ENCODE measurements around the gene BASP1.
"Not testable (repeated sequence)": the region's sequence is repeated elsewhere in the genome, so short reads cannot be mapped to it uniquely, and the experiment has no call there.

Gene BASP1, protein sequence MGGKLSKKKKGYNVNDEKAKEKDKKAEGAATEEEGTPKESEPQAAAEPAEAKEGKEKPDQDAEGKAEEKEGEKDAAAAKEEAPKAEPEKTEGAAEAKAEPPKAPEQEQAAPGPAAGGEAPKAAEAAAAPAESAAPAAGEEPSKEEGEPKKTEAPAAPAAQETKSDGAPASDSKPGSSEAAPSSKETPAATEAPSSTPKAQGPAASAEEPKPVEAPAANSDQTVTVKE

DNA sequence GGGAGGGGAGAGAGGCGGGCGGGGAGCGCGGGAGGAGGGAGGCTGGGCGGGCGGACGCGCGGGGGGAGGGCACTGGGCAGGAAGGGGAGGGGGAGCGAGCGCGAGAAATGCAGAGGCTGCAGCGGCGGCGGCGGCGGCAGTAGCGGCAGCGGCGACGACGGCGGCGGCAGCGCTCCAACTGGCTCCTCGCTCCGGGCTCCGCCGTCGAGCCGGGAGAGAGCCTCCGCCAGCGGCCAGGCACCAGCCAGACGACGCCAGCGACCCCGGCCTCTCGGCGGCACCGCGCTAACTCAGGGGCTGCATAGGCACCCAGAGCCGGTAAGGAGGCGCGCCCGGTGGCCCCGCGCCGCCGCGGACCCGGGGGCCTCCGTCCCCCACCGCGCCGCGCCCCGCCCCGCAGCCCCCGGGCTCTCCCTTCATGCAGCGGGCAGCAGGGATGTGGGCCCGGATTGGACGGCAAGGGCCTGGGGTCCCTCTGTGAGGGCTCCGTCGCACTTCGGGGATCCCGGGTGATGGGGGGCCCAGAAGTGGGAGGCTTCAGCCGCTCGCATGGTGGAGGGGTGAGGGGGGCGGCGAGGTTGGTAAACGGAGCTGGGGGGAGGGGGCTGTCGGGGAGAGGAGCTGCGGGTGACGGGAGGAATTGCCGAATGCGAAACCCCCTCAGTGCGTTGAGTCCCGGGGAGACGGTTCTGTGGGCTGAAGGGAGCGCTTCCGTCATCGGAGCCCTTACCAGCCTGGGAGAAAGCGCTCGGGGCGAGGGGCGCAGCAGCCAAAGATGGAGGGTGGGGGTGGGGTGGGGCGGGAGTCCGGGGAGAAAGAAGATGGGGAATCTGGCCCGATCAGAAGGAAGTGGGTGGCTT lies at the start of gene BASP1:
BASP1 (plus strand) TSS at position 139 of the 860 bp plus-strand sequence. CDS start 57,586 bp downstream, outside the sequence.
- peak; percentile 83 for DNase-seq

DNA sequence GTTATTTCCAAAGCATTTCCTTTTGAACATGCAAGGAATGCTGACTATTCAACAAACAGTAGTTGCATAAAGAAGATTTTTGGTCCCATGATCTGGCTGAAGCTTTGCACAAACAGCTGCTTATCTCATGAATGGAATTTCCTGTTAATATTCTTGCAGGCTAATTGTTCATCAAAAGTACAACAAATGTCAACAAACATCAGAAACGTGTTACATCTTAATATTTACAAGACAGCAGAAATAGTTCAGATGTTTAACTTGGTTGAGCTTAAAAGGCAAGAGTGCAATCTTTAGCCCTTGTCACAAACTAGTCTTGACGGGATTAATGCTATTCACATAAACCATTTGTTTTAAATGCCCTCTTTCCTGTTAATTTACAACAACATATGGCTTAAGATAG lies 47.9 kb upstream of the BASP1 start:
- DNase-seq = no peak

DNA sequence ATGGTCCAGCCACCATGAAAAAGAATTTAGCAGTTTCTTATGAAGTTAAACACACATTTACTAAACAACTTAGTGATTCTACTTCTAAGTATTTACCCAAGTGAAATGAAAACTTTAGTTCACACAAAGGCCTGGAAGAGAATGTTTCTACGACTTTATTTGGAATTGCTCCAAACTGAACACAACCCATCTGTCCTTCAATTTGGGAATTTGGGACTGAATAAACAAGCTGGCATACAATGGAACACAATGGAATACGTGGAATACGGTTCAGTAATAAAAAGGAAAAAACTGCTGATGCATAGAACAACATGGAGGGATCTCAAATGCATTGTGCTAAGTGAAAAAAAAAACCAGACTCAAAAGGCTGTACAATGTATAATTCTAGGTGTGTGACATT lies 44.6 kb upstream of the BASP1 start:
- peak; percentile 38 for DNase-seq

DNA sequence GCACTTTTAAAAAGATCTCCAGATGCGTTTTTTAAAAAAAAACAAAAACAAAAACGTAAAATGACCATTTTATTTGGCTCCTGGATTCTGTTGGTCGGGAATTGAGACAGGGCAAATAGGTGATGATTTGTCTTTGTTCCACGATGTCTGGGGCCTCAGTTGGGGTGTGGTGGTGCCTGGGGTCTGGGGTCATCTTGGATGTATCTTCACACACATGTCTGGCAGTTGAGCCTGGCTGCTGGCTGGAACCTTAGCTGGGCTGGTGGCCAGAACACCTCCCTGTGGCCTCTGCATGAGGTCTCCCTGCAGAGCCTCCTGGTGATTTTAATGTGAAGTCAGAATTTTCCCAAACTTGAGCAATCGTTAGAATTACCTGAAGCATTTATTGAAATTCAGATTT lies 42.5 kb upstream of the BASP1 start:
- no peak for DNase-seq

DNA sequence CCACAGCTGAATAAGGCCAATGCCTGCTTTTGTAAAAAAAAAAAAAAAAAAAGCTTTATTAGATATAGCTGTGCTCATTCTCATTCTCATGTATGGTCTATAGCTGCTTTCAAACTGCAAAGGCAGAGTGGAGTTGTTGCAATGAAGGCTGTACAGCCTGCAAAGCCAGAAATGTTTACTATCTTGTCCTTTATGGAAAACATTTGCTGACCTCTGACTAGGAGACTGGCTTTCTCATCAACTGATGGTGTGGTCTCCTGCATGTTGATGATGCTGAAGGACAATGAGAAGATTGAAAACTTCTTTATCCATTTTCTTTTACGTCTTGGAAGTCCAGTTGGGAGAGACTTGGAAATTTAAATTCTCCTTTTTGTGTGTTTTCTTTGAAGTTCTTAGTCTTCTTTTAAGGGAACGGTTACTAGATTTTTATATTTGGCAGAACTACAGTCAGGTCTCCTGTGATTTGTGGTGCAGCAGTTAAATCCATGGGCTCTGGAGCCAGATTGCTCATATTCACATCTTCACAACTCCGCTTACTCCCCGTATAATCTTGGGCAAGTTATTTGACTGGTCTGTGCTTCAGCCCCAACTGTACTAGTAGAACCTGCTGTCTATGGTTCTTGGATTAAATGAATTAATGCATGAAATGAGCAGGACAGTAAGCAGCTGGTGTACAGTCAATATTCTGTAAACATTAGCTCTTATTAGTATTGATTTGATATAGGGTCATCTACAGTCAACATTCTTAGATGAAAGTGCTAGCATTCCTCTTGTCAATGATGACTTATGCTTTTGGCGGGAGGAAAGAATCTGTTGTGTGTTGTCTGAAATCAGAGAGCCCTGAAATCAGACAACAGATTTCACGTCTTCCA lies 39.7 kb upstream of the BASP1 start:
- no peak for DNase-seq

DNA sequence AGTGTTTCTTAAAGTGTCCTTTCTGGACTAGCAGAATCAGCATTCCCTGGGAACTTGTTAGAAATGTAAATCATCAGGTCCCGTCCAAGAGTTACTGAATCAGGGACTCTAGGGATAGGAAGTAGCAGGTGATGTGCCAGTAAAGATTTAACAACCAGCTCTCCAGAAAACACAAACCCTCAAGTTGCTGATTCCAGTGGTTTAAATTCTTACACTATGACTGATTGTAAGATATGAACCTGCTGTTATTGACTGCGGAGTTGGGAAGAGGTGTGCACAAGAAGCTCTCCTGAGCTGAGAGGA lies 39.1 kb upstream of the BASP1 start:
- no peak for DNase-seq

DNA sequence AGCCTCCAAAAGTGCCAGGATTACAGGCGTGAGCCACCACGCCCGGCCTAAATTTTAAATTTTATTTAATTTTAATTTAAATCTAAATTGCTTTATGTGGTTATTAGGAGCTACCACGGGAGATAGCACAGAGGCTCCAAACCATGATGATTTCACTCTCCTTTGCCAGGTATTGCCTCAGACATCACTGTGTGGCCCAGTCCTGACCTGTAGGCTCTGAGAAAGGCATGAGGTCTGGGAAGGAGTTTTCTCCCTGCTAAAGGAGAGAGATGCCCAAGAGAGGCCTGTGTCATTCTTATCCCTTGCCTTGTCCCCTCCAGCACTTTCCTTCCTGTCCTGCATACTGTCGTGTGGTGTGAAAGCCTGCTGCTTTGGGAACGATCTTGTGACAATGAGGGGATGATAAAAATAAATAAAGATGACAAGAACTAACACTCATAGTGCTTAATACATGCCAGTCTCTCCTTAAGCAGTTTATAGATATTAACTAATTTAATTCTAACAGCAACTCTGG lies 37.0 kb upstream of the BASP1 start:
- no peak for DNase-seq

DNA sequence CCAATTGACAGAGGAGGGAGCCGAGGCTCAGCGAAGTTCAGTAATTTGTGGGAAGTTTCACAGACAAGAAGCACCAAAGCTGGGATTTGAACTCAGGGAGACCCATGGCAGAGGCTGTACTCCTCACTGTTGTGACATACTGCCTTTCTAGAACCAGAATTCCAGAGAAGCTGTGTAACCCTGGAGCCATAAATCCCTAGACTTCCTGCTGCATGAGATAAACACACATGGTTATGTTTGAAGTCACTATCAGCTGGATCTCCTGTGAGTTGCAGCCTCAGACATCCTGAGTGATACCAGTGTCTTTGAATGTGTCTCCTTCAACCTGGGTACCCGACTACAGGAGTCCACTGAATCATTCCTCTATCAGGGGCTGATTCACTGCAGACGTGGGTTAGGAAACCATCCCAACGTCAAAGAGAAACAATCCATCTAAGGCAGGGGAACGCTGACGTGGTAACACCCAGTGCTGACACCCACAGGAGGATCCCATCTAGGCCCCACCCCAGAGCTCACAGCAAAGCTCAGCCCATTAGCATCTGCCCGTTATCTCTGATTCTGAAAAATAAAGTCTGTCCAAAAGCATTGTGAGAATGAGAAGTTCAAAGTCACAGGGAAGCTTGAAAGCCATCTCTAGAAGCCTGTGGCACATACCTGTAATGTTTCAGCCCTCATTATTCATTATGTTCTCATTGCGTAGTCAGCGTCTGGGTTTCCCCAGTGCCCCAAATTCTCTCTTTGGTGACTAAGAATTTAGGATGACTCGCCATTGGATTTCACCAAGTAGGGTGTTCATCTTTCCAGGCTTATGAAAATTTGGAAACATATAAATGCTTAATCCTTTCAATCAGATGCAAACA lies 36.3 kb upstream of the BASP1 start:
- no peak for DNase-seq

DNA sequence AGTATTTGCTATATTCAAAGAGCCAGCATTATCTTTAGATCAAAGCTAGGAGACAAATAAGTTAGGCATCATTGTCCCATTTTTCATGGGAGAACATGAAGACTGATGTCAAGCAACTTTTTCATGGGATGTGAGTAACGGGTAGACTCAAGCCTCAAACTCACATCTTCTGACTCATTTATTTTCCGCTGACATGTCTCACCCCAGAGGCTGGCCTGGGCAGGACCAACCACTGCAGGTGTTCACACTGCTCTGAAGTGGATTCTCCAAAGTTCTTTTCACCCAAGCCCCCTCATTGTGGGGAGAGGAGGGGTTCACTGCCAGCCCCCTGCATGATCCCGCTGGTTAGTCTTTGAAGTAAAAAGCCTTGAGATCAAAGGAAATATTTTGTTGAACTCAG lies 34.9 kb upstream of the BASP1 start:
- no peak for DNase-seq

DNA sequence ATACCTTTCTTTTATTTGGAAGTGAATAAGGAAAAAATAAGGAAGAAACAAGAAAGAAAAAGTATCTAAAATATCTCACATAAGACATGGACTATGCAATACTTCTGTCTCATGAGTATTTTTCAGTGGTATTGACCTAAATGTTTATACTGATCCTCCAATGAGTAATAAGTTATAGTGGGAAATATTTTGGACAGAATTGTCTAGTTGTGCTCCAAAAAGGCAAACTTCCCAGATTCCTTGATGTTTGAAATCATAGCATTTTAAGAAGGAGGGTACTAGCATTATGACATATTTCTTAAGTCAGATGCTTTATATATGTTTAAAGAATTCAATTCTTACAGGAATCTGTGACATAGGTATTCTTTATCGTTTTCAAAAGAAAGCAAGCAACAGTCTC lies 34.5 kb upstream of the BASP1 start:
- no peak for DNase-seq

DNA sequence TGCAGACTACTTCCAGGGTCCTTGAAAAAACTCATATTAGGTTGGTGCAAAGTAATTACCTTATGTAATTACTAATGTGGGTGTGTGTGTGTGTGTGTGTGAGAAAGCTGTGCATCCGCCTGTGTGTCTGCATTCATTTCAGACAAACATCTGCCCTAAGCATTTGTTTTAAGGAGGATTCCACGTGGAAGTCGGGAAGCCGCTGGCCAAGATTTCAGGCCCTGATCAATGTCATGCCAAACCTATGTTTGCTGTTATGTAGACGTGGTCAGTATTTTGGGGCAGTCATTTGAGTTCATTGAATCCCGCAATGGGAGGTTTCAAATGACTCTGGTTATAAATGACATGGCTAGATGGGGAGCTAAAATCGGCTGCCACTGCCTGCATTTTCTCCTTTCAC lies 33.6 kb upstream of the BASP1 start:
- DNase-seq = no peak

DNA sequence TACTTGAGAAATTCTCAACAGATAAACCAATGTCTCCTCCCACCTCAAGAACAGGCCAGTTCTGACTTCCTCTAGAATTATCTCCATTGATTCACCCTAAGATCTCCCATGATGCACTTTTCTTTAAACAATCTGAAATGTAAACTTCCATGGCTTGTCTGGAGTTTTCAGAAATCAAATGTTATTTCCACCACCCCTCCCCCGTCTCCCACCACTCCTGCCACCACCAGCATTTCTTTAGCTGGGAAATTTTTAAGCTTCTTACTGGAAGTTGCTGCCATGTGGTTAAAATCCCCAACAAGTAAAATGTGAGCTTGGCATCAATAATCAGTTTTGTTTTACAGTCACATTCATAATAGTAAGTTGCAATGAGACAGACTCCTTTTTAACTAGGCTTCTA lies 32.8 kb upstream of the BASP1 start:
- no peak for DNase-seq

DNA sequence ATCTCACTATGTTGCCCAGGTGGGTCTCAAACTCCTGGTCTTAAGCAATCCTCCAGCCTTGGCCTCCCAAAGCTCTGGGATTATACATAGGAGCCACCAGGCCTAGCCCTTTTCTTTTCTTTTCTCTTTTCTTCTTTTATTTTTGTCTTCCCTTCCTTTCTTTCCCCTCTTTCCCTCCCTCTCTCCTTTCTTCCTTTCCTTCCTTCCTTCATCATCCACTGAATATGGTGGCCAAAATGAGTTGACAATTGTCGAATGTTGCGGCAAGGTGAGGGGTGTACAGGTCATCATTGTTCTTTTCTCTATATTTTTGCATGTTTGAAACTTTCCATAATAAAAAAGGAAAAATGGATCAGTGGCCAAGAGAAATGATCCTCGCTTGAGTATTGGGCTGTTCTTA lies 32.1 kb upstream of the BASP1 start:
- DNase-seq = no peak

DNA sequence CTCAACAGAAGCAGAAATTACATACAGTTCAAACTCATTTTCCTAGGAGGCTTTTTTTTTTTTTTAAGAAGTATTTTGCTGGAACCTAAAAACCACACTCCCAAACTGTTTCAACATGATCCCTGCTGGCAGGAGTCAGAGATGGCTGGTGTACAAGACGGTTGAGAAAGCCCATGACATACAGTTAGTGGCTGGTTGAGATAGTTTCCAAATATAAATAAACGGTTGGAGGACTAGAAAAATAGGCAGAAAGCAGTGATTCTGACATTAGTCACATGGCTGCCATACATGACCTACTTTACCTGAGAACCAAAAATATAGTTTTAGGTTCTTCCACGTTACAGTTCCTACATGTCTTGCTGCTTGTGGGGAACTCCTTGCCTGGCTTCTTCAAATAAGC lies 31.7 kb upstream of the BASP1 start:
- DNase-seq = no peak

DNA sequence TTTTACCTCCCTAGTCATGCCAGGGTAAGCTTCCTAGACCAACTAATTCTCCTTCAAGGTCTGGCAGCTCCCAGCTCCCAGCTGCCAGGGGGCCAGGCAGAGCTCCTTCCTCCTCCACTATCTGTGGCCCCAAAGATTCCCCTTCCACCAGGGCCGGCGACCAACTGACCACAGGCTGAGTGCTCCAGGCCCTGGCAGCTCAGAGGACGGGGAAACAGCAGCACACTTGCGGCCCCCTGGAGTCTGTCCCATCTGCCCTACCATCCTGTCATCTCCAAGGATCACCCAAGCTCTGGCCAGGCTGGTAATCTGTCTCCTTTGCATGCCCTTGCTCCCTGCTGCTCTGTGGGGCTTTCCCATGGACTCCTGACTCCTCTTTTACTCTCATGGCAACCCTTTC lies 31.2 kb upstream of the BASP1 start:
- no peak for DNase-seq

DNA sequence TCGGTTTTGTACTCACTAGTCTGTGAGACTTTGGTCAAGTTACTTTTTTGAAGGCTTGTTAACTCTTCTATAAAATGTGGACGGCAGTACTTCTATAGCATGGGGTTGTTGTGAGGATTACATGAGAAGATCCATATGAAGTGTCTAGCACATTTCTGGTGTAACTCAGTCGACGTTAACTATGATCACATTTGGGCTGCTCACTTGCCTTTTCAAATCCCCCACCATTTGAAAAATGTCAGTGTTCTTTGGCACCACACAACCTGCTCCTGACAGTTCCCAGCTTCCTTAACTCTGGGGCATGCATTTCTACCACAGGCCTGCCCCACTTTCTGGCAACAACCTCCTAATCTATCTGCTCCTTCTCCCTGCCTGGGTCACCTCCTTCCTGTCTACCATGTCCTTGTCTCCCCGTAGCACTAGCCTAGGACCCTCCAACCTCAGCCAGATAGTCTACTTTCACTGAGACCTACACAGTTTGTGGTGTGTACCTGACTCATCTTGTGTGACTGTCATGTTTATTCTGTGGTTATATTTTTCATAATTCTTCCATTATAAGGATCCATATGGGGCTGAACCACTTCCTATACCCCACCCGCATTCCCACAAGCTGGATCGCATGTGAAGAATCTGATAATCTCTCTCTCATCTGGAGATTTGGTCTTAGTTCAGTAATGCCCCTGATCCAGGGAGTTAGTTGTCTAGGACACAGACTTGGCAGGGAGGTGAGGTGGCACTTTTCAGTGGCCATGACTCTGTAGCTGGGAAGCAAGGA lies 30.2 kb upstream of the BASP1 start:
- no peak for DNase-seq

DNA sequence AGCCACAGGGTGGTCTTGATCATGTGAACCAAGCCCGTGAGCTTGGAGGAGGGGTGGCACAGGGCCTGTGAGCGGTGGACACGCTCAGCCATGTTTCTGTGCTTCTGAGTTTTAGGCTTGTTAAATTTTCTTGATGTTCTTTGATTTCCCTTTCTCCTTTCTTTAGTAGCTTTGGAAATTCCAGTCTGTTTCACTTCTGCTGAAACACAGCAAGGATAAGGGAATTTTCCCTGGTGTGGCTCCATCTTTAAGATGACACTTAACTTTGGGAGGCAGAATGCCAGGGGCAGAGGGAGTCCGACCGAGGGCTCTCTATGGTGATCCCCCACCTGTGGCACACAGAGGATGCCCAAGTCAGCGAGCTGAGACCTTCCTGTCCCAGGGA lies 29.7 kb upstream of the BASP1 start:
- DNase-seq = no peak

DNA sequence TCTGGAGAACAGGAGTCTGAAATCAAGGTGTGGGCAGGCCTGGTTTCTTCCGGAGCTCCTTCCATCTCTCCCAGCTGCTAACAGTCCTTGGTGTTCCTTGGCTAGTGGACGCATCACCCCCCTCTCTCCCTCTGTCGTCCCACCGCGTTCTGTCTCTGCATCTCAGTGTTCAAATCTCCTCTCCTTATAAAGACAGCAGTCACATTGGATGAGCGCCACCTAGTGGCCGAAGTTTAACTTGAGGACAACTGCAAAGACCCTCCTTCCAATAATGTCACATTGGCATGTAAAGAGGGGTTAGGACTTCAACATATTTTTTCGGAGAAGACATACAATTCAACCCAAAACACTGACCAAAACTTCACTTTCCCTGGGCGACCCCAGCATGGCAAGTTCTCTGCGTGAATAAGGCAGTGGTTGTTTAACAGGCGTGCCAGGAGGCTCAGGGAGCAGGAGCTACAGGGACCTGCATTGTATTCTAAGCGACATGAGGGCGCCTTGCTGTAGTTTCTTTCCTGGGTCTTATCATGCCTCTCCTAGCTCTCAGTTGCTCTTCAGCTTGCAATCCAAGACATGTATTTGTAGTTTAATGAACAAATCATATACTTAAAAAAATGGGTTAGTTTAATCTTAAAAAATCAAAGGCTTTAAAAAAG lies 27.9 kb upstream of the BASP1 start:
- DNase-seq = peak; percentile 78

DNA sequence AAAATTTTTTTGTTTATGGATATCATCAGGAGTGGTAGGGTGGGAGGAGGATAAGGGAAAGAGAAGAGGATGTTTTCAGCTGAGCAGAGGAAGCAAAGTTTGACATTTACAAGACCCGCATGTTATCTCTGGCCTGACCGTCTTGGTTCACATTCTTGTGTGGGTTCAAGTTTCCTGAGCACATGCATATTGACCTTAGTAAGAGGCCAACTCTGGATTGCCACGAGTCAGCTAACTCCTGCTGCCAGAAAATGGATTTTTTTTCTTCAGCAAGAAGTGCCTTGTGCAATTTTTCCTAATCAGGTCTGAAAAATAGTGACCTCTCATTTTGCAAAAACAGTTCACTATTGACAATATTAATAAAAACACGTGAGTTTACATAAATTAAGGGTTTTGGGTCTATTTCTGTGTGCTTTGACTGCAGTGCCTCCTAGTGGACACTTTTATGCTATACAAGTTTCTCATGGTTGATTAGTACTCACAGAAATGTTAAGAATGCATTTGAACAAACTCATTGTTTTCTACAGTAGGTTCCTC lies 27.1 kb upstream of the BASP1 start:
- DNase-seq = peak; percentile 42

DNA sequence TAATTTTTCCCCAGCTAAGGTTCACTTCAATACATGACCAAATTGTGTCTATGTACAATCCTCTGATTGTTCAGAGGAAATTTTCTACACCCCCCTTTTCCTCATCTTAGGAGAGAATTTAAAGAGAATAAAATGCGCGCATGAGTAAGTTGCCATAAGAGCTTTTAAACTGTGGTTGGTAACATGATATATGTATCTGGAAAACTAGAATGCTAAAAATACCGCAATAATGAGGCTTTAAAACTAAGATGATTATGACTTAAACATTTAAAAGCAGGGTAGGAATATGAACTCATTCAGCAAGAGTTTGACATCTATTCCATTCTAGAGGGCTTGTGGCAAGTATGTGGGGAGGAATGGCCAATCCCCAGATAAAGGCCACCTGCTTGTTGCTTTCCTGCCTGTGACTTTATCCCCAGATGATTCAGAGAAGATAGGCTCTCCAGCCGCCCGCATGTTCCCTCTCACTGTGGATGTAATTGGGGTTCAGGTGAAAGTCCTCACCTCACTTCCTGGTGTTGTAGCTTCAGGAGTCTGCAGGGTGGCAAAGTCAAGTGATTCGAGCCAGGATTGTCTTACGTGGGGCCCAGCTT lies 26.5 kb upstream of the BASP1 start:
- no peak for DNase-seq

DNA sequence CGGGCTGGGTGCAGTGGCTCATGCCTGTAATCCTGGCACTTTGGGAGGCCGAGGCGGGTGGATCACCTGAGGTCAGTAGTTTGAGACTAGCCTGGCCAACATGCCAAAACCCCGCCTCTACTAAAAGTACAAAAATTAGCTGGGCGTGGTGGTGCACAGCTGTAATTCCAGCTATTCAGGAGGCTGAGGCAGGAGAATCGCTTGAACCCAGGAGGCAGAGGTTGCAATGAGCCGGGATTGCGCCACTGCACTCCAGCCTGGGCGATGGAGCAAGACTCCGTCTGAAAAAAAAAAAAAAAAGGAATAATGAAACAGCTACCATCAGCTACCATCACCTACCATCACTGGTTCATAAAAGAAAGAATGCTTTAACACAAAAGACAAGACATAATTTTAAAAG lies 25.9 kb upstream of the BASP1 start:
- DNase-seq = not testable (repeated sequence)
